Caki2 (cell line): ENCODE measurements around the gene KPTN. TPM values are rescaled to one million over a fixed set of nuclear protein-coding genes. Genes with fewer than 3 reads are reported as not detected.

Source experiments
- DNase-seq: peaks from one replicate; pipeline ENCODE4 v3.0.0-alpha.2; 2015; ENCODE audit warnings: low read depth
- in situ Hi-C: cut with HindIII; loops from 2 replicates; pipeline ENCODE4 v1.10.0; 2016; ENCODE audit warnings: low sequenced_read_pairs, low pct_unique_long_range_greater_than_20kb, mixed read lengths
- total RNA-seq: library from RNA; depleted of rRNA; stranded (reverse); fragments of >200 nt; shearing (Covaris generic); gene quantifications from 2 replicates; pipeline ENCODE4 v1.2.3, GENCODE V29; 2014; ENCODE audit warnings: low replicate concordance

Gene KPTN
- total RNA-seq, 1 experiment from 2014 or later = 4.7 TPM

DNA sequence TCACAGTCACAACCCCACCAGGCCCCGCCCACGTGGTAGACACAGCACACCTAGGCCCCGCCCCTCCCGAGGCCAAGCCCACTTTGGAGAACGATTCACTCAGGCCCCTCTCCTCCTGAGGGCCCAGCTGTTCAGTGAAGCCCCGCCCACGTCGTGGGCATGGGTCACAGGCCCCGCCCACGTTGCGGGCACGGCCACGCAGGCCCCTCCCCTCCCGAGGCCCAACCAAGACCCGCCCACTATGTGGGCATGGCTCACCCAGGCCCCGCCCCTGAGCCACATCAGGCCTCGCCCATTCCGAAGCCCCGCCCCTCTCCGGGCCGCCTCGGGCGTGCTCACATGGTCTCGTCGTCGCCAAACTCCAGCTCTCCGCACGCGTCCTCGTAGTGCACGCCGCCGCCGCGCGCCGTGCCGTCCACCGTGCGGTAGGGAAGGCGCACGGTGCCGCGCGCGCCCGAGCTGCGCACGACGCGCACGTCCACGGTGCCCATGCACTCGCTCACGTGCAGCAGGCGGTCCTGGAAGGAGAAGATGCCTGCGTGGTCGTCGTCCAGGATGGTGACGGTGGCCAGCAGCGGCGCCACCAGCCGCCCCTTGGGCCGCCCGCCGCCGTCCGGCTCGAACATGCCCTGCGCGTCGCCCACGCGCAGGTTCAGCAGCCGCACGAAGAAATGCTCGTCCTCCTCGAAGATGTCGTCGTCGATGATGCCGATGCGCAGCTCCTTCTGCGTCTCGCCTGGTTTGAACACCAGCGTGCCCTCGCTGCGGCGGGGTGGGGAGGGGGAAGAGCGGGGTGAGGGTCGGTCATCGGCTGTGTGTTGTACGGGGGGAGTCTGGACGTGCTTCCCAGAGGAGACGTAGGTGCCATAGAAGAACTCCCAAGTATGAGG lies 36.3 kb downstream of the KPTN start:
- DNase-seq = peak; percentile 65
- in situ Hi-C loops = no loop called here

DNA sequence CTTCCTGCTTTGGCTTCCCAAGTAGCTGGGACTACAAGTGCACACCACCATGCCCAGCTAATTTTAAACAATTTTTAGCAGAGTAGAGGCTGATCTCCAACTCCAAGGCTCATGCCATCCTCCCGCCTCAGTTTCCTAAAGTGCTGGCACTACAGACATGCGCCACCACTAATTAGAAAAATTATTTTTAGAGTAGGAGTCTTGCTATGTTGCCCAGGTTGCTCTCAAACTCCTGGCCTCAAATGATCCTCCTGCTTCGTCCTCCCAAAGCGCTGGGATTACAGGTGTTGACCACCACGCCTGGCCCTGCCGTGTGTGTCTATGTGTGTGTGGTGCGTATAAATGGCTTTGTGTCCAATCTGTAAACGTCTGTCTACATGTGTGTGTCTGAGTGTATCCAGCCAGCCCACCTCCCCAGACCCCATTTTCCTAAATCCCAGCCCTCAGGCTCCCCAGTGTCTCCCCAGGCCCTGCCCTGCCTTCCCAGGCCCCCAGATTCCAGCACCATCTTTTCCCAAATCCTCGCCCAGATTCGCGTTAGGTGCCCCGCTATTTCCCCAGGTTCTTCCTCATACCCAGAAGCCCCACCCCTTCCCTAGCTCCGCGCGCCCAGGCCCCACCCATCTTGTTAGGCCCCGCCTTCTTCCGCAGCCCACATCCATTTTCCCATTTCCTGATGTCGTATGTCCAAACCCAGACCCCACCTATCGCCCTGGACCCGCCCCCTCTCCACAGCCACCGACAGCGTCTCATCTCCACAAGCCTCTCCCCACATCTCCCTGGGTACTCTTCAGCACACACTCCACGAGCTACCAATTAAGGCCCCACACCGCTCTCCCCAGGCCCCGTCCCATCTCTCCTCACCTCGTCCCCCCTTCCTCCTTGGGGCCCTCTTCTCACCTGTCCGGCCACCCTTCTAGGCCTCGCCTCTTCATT lies 37.2 kb downstream of the KPTN start:
- in situ Hi-C loops = no loop called here
- DNase-seq = peak; percentile 34

DNA sequence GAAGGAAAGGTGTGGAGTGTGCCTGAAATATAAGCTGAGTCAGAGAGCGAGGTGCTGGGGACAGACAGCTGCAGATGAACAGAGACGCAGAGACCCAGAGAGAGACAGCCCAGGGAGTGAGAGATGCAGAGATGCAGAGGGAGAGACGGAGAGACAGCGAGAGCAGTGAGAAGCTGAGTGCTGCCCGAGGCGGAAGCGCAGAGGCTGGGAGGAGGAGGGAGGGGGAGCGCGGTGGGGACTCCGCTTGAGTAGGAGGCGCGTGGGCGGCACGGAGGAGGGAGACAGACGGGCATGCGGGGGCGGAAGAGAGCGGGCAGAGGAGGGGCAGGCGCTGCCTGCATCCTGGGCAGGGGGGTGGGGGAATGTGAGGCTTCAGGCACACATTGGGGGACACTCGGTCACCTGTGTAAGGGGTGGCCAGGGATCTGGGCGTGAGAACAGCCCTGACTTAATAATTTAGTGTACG lies 38.0 kb downstream of the KPTN start:
- DNase-seq = no peak

DNA sequence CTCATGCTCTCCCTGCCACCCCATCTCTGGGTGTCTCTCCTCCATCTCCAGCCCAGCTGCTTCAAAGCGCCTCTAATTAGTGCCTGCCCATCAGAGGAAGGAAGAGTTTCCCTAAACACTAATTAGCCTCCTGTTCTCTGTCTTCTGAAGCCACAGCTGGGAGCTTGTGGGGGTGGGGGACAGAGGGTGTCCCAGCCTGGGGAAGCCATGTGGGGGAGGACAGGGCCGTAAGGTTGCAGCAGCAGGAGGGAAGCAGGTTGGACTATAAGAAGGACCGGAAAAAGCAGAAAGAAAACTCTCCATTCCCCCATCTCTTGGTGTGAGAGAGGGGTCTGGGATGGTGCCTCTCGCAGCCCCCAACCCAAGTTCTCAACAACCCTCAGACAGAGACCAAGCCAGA lies 38.5 kb downstream of the KPTN start:
- no peak for DNase-seq
- in situ Hi-C loops = no loop called here

More for the DNA sequence above, 38.0 kb downstream of the KPTN start:
- in situ Hi-C loops = no loop called here

DNA sequence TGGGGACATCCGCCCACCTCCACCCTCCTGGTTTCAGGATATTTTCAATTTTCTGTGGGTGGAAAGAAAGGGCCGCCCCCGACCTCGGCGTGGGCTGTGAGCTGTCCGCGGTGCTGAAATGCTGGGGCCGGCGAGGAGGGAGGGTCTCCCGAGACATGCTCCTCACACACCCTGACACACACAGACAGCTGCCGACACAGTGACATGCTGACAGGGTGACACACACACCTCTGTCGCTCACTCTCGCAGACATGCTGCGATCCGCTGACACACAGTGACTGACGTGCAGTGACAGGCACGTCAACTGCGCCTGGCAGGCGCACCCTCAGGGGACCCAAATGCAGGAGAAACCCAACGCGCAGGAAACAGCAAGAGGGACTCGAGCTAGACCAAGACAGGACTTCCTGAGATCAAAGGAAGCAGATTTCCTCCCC lies 39.6 kb downstream of the KPTN start:
- DNase-seq = no peak
- in situ Hi-C loops = no loop called here

DNA sequence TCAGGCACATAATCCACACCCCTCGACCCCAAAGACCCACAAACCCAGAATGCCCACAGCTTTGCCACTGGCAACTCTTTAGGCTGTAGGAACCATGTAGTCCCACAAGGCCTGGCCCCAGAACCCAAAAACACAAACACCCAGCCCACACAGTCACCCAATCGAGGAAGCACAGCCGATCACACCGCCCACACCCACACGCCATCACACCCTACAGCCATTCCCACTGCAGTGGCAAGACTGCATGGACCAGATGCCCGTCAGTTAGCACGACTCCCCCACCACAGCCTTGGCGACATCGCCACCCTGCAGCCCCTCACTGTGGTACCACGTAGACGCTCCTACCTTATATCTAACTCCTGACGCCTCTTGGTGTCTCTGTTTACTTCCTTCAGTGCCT lies 40.7 kb downstream of the KPTN start:
- in situ Hi-C loops = no loop called here
- no peak for DNase-seq

DNA sequence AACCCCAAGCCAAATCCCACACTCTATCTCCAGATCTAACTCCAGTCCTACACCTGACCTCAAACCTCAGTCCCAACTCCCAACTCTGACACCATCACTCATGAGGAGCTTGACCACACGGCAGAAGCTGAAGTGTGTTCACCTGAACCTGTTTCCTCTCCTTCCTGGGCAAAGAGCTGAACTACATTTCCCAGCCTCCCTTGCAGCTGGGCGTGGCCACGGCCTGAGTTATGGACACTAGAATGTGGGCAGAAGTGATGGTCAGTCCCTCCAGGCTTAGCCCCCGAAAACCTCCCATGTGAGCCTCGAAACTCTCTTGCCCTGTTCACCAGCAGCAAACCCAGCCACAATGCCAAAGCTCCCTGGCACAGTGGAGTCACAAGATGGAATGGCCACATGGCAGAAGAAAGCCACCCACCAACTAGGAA lies 45.2 kb downstream of the KPTN start:
- no peak for DNase-seq
- in situ Hi-C loops = no loop called here

DNA sequence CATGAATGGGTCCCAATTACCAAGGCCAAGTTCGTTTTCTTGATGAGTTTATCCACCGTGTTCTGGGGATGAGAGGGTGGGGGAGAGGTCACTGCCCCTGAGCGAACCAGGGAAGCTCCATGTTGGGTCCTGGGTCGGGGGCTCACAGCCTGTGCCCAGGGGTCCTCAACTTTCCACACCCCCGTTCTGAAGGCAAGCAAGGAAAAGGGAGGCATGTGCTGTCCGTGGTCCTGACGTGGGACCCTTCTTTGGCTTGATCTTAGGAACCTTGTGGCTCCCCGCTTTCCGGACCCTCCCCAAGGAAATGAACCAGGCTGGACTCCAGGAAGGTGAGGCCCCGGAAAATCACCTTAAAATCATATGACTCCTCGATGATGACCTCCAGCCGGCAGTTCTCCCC lies 46.5 kb downstream of the KPTN start:
- DNase-seq = peak; percentile 35
- in situ Hi-C loops = no loop called here

DNA sequence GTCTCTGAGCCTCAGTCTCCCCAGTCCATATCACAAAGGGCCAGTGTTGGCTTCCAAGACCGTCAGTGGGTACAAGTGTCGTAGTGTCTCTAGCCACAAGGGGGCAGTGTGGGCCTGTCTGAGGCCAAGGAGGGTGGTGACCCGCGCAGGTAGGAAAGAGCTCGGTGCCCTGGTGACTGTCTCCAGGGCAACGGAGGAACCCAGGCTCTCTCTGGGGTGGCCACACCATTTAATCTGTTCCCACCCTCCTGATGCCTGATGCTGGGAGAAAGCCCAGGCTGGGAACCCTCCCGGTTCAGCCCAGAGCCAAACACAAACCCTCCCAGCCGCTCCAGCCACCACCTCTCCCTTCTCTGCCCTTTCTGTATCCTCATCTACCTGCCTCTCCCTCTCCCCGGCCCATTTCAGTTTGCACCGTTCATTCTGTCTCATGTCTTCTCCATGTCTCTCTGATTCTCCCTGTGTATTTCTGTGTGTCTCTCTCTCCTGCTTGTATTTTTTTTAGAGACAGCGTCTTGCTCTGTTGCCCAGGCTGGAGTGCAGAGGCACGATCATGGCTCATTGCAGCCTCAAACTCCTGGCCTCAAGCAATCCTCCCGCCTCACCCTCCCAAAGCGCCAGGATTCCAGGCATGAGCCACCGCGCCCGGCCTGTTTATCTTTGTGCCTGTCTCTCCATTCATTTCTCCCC lies 47.2 kb downstream of the KPTN start:
- in situ Hi-C loops = no loop called here
- peak; percentile 52 for DNase-seq

DNA sequence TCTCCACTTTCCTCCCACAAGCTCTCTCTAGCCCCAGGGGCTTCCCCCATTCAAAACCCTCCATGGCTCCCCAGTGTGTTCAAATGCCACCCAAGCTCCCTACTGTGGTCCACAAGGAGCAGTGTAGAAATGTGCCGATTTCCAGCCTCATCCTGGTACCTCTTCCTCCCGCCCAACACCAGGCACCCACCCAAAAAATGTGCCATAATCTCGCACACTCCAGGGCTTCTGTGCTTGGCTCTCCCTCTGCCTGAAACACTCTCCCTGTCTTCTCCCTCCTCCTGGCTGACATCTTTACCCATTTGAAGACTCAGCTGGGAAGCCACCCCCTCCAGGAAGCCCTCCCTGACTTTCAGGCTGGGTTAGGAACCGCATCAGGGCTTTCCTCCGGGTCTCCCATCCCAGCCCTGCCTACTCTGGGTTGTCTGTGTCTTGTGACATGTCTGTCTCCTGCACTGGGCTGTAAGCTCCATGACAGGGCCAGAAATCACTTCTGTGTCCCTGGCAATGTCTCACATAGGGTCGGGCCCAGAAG lies 48.1 kb downstream of the KPTN start:
- in situ Hi-C loops = no loop called here

DNA sequence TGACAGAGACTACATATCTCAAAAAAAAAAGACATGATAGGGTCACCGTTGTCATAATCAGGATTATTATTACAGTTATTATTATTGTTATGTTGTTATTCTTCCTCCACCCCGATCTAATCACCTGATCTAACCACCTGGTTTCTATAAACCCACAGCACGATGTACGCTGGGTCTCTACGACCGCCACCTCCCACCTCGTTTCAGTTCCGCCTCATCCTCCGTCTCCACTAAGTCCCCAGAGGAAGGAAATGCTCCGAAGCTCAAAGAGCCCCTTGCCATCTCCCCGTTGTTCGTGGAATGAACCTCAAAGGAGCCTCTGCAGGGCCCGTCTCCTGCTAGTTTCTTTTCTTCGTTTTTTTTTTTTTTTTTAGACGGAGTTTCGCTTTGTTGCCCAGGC lies 48.8 kb downstream of the KPTN start:
- in situ Hi-C loops = no loop called here
- no peak for DNase-seq

More for the DNA sequence above, 48.1 kb downstream of the KPTN start:
- no peak for DNase-seq

DNA sequence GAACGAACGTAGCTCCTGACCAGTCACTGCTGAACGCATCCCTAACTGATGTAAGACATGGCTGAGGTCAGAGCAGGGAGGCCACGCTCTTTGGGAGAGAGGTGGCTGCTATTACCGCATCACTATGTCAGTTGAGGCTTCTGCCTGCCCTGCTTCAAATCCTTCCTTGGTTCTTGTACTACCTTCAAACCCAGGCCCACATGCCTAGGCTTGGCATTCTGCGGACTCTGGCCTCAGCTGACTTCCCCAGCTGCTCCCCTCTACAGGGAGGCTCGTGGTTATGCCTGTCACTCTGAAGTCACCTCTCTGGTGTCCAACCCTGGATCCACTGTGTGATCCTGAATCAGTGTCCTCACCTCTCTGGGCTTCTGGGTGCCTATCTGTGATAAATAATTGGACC lies 49.9 kb downstream of the KPTN start:
- no peak for DNase-seq
- in situ Hi-C loops = no loop called here

DNA sequence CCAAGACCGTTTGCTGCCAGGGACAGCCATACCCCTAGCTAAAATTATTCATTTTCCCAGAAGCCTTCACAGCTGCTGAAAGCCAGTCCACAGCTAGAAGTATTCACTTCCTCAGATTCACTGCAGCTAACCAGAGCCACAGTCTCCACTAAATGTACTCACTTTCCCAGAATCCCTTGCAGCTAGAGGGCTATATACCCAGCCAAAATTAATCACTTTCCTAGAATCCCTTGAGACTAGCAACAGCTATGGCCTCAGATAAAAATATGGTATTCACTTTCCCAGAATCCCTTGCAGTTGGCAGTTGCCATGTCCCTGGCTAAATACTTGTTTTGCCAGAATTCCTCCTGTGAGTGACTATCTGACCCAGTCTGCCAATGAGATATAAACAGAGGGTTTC lies 50.9 kb downstream of the KPTN start:
- in situ Hi-C loops = no loop called here
- no peak for DNase-seq

DNA sequence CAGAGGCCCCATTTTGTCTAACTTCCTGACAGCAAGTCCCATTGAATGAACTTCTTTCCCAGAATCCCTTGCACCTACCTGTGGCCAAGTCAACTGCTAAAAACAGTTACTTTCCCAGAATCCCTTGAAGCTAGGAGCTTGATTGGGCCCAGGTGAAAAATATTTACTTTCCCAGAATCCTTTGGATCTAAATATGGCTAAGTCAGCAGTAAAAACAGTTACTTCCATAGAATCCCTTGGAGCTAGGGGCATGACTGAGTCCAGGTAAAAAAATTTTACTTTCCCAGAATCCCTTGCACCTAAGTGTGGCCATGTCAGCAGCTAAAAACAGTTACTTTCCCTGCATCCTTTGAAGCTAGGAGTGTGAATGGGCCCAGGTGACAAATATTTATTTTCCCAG lies 51.5 kb downstream of the KPTN start:
- in situ Hi-C loops = no loop called here
- no peak for DNase-seq

DNA sequence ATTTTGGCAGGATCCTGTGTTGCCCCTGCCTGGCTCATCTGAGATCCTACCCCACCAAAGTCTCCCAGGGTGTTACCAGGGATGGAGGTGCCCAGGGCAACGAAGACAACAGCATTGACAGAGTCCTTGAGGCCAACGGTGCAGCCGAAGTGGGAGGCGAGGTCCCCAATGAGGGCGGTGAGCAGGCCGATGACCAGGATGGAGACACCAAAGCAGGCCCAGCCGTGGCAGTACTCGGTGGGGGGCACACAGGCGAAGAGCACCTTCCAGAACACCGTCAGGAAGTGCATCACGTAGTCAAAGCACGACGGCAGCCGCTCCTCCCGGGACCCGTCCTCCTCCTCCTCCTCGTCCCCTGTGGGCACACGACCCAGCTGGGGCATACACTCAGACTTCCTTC lies 51.9 kb downstream of the KPTN start:
- DNase-seq = no peak
- in situ Hi-C loops = no loop called here

DNA sequence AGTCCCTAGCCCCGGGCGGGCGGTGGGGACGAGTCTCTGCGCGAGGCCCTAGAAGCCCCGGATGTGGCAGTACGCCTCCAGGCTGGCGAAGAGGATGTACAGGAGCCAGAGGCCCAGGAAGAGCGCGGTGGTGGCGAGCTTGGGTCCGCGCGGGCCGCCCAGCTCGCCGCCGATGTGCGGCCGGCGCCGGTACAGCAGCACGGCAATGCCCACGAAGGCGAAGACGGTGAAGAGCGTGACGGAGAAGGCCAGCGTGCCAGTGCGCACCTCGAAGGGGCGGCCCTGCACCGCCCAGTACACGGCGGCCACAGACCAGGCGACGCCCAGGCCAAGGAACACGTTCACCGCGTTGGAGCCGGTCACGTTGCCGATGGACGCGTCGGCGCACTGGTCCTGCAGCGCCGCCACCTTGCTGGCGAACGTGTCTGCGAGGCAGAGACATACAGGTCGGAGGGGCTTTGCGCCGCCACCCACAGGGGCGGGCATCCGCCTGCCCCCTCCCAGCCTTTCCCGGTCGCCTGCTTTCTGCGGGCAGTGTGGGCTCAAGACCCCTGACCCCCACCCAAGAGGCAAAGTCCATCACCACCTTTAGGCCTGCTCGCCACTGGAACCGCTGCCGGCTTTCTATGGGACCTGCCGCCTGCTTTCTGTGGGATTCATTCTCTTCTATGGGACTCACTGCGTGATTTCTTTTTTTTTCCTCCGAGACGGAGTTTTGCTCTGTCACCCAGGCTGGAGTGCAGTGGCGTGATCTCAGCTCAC lies 53.8 kb downstream of the KPTN start:
- no peak for DNase-seq
- in situ Hi-C loops = no loop called here

DNA sequence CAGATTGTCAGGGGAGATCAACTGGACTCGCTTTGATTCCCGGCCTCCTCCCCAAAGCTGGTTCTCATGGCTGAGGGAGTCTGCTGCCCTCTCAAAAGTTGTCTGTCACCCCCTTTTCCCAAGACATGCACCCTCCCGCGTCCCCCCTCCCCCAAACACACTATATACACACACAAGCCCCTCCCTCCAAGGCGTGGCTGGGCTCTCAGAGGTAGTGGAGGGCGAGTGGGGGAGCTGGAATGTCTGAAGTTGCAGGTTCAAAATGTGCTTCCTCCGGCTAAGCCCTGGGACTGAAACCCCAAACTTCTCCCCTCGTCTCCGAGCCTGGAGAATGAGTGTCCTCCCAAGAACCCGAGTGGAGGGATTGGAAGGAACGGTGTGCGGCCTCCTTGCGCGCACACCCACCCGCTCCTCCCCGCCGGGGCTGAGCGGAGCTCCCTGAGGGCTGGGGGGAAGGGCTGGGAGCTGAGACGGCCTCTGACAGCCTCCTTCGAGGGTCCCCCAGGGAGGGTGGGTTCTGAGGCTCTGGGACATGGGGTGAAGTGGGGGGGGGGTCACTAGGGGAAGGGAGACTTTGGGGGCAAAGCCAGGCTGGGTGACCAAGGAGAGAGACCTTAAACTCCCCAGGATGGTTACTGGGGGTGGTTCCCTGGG lies 54.8 kb downstream of the KPTN start:
- no peak for DNase-seq
- in situ Hi-C loops = no loop called here
